ENCODE data around the gene IFI27L1.

GRCh38 chr14:94126800-94127199 is 45.7 kb downstream of the IFI27L1 start:
- TF ChIP-seq CTCF (IDR thresholded peaks at IDR 0.05), result no peak
- no peak for TF ChIP-seq EZH2 (IDR thresholded peaks at IDR 0.05; ENCODE audit: borderline replicate concordance, insufficient read depth, low read depth, low read length, poor library complexity, severe bottlenecking)

Measured in B cell (primary cell).